Fibroblast of peridontal ligament (primary cell): ENCODE data around the gene GRB10.

Source experiments
- DNase-seq: peaks from one replicate; pipeline ENCODE4 v3.0.0-alpha.2; 2010; ENCODE audit errors: extremely low read depth

The GRB10 gene

DNA sequence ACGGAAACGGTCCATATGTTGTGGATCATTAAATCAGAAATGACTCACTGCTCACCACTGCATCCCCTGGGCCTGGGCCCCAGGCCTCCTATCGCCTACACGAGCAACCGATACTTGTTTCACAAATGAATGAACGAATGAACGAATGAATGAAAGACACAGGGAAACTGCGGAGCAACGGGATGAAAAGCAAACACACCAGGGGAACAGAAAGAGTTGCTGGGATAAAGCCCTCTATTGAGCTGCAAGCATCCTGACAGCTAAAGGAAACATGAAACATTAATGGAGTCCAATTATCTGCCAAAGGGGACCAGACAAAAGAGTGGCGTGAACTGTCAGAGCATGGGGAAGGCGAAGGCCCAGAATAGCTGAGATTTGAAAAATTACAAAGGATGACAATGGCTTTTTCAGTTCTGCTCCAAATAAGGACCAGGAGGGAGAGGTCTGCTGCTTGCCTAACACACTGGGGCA is 92.1 kb downstream of the GRB10 start:
- DNase-seq = no peak

GRCh38 chr7:50688226-50688590 is 94.5 kb downstream of the GRB10 start:
- DNase-seq = no peak

GRCh38 chr7:50687575-50688225 is 95.0 kb downstream of the GRB10 start:
- peak; percentile 88 for DNase-seq

DNA sequence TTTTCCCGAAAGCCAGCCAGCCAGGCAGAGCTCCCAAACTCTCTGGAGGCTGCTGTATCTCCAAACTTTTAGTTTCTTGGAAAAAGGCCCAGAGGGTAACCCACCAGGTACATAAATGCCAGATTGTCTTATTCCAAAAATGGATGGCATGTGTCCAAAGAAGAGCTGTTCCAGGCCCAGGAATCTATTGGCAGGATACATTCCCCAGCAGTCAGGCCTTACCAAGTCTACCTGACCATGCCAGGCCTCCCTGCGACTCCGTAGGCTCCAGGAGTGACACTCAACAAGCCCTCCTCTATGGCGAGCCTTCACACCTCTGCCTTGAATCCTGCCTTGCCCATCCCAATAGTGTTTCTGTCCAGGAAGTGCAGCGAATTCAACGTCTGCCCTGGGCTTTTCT is 95.6 kb downstream of the GRB10 start:
- DNase-seq = no peak

GRCh38 chr7:50685135-50686065 is 97.3 kb downstream of the GRB10 start:
- peak; percentile 35 for DNase-seq

- DNase-seq = no peak
Observed at GRCh38 chr7:50684713-50685075, 98.0 kb downstream of the GRB10 start.

DNA sequence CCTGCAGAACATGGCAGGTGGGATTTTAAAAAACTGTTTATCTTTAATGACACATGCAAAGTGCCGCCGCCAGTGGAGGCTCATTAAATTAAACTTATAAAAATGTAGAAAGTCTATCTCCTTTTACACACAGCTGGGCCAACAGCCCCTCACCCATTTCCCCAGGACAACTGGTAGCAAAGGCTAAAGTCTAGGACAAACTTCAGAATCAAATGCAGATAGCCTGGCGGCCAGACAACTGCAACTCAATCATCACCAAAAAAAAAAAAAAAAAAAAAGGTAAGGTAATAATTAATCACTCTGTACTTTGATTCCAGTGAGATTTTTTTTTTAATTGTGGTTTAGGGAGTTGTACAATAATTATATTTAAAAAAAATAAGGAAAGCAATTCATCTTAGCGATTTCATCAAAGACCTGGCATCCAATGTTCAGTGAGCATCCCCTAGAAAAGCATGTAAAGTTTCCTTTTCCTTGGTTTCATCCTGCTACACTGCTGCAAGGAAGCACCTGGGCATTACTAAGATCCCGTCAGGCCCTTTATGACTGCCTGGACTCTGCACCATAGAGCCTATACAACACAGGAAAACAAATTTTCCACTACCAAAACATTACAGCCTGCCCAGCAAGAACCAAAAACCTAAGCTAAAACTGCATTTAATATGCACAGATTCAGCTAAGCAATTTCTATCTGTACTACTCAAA is 98.5 kb downstream of the GRB10 start:
- no peak for DNase-seq

DNA sequence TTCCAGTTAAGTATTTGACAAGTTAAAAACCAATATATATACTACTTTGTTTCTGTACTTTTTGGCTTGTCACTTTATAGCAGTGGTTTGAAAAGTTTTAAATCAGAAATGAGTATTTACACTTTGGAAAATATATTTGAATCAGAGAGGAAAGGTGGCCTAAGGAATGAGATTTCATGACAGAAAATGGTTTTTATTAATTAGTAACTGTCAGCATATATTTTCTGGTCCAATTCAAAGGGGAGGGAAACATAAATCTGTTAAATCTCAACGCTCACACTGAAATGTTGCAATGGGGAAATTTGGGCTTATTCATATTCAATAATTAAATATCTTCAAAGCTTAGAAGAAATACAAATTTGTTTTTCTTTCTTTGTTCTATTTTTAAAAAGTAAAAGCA is 100.1 kb downstream of the GRB10 start:
- no peak for DNase-seq

DNA sequence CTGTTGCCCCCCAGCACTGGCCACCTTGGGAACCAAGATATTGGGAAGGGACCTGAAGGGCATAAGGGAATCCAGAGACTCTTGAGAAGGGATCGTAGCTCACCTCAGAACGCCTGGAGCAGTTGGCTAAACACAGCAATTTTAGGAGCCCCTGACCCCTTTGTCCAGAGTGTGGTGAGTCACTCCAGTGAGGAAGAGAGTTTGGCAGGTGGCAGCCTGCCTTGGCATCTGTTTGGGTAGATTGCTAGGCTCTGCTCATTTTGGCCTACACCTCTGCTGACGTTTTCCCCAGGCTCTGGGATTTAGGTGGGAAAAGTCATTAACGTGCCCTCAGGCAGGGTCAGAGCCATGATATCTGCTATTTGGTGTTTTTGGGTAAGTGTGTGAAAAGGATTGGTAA is 100.6 kb downstream of the GRB10 start:
- no peak for DNase-seq

DNA sequence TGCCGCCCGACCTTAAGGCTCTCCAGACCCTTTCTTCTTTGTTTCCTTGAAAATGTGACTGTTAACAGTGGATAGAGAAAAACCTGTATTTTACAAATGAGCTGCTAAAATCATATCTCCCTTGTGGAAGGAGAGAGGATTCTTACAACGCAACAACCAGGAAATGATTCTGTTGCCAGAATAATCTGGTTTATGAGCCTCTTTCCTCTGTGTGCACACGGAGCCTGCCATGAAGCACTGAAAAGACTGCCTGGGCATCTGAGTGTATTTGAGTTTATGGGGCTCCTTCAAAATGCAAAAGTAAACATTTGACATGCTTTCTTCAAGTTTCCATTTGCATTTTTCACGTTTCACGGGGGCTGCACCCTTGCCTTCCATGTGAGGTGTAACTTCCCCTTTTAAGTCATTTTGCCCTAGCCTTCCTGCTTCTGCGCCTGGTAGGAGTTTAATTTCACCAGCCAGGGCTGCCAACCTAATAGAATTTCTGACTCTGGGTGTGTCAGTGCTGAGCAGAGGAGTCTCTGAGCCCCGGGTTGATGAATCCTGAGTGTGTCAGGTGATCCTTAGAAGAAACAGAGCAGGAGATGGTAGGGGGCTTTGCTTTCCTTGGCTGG is 101.2 kb downstream of the GRB10 start:
- DNase-seq = no peak

DNA sequence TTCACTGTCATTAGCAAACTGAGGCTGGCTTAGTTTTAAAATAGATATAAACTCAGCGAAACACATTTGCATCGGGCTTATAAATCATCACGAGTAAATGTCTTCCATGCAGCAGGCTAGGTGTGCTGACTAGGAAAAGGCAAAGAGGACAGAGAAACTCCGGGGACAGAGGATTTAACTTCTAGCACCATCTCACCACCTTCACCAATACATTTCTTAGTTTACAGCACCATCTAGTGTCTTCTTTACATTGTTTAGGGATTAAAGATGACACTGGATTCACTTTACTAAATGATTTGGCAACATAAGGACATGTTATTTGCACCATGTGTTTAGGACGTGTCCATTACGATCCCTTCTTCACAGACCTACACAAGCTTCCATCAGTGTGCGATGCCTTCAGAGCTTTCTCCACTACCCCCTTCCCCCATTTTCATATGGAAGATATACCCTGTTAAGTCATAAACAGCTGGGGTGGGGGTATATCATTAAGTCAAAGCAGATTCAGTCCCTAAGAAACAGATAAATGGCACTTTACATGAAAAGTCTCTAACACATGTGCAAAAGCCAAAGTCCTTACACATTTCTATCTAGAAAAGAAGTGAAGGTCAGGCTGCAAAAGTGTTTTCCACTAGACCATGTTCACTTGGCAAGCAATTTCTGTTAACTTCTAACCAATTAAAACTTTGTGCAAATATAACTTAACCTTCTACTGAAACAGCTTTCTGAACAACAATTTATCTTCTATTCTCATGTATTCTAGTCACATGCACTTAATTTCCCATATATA is 103.3 kb downstream of the GRB10 start:
- DNase-seq = peak; percentile 66

DNA sequence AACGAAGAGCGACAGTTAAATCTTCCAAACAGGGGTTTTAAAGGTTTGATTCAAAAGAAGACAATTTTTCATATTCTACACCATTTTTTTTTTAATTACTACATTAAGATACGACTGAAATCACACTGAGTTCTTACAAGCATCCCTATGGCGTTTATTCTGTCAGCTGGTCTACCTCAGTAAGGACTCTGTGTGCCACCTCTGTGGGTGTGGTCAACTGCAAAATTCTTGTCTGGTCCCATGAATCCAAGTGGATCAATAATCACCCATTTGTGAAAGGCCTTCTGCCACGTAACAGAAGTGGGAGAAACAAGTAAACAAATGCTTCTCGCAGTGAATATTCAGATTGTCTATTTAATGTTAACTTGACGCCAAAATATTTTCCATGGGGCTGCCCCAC is 104.1 kb downstream of the GRB10 start:
- DNase-seq = no peak

- no peak for DNase-seq
Observed at GRCh38 chr7:50677638-50677996, 105.1 kb downstream of the GRB10 start.

DNA sequence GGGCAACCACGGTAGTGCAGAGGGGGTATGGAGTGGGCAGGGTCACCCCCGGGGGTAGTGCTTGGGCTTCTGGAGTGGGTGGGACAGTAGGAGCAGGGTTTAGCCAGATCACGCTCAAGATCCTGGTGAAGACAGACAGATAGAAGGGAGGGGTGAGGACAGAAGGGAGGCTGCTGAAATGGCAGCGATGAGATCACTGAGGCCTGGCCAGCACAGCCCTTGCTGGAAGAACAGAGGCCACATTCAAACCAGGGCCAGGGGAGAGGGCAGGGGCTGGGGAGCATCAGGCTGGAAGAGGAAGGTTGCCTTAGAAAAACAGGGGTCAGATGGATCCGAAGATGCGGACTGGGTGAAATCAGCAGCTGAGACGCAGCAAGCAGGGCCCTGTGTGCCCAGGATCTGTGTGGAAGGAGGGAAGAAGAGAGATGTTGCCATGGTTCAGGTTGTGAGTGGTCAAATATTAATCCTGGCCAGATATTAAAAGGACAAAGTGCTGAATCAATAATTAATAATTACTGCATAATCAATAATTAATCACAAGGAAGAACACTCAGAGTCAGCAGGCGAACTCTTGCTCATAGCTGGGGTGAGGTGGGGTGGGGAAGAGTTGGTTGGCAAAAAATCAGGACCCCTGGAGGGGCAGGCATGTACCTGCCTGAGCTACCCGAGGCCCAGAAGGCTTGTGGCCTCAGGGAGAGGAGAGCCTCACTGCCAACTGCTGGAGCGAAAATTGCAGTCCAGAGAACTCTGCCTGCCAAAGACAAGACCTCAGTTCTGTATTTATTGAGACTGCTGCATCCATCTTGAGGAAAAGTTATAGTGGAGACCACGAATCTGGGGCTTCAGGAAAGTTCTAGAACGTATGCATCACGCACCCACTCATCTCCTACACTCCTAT is 105.7 kb downstream of the GRB10 start:
- no peak for DNase-seq

DNA sequence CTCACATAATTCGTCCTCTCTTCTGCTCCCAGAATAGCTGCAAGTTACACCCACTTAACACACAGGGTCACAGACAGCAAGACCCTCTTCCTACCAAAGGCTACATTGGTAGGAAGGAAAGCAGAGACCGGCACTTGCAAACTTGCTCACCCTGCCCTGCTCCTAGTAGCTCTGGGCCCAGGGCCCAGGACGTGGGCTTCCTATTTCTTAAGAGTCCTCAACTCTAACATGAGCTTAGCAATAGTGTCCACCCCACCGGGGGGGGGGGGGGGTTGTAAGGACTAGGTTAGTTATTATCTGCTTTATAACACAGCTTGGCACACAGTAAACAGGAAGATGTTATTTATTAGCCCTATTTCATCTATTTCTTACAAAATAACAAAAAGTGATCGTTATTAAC is 106.6 kb downstream of the GRB10 start:
- no peak for DNase-seq

DNA sequence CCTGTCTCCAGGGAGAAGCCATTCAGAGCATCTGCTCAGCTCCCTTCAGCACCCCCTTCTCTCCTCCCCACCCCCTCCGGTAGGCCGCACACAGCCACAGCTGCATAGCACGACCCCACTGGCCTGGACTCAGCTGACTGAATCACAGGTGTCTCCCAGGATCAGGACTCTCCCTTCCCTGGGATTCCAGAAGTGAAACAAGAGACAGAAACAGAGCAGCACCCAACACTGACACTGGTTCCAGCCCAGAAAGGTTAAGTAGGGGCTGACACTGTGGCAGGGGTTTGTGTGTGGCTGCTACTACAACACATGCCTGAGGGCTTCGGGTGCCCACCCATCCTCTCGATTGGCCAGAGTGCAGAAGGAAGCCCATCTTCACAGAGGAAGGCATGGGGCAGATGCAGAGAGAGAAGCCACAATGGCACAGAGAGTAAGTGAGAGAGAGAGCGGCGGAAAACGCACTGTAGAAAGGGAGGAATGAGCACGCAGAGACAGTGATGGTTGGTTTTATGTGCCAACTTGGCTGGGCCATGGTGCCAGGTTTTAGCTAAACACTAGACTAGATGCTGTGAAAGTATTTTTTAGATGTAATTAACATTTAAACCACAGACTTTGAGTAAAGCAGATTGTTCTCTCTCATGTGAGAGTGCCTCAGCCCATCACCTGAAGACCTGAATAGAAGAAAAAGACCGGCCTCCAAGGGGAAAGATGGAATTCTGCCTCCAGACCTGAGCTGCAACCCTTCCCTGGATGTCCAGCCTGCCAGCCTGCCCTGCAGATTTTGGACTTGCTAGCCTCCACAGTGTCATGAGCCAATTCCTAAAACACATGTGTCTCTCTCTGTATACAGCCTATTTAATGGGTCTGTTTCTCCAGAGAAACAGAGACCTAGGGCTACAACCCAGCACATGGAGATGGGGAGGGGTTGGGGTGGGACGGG is 107.5 kb downstream of the GRB10 start:
- DNase-seq = no peak

DNA sequence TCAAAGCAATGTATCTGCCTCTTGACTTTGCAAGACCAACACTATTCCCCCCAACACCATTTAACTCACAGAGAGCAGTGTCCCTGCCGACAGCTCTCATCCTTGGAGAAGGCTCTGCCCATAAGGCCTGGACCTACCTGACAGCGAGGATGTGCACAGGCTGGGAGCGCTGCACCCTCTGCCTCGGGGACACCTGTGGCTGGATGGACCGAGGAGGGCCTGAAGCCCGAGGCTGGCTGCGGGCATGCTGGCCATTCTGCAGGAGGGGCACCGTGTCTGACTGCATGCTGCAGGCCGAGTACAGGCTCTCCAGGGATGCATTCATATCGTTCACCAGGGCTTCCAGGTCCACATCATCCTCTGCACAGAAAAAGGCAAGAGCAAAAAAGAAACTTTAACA is 108.4 kb downstream of the GRB10 start:
- DNase-seq = no peak

DNA sequence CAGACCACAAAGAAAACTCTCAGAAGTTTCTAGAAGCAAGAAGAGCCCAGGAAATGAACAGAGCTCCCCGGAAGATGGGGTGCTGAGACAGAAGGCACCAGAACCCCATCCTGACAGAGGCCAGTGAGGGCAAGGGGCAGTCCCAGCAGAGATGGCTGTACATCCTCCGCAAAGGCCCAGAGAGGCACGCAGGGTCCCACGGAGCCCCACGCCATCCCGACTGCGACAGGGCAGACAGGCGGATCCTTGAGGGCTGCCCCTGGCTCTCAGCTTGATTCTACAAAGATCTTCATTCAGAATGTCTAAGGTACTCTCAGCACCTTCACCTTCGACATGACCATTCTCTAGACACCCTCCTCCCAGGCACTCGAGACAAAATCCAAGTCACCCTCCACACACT is 109.6 kb downstream of the GRB10 start:
- no peak for DNase-seq

- no peak for DNase-seq
Observed at GRCh38 chr7:50672045-50672444, 110.7 kb downstream of the GRB10 start.
